ENCODE results near the gene XAF1.

GRCh38 chr17:6780001-6780400, 24.2 kb downstream of the XAF1 start:
- TF ChIP-seq POLR2A (IDR thresholded peaks at IDR 0.05; ENCODE audit: low read depth, low read length) (no peak), SPI1 (IDR thresholded peaks at IDR 0.05; ENCODE audit: low read depth, low read length) (no peak), POLR2AphosphoS5 (IDR thresholded peaks at IDR 0.05; ENCODE audit: low read depth, low read length) (no peak), TAF1 (IDR thresholded peaks at IDR 0.05; ENCODE audit: low read depth, low read length) (no peak), POU2F2 (IDR thresholded peaks at IDR 0.05; ENCODE audit: low read depth, low read length) (no peak), PAX5 (IDR thresholded peaks at IDR 0.05; ENCODE audit: insufficient read depth, low read length, severe bottlenecking) (no peak)

Data from GM12891 (cell line).